Measurements from ENCODE around the gene CCNJL. TPM values are rescaled to one million over a fixed set of nuclear protein-coding genes. Genes with fewer than 3 reads are reported as not detected.

The CCNJL gene
- total RNA-seq, 4 donors from 2014 or later, result 0.44 to 1.5 (median 0.63) TPM; not detected in 1

- Histone ChIP-seq H3K4me3 (no peak overlapping the region), H3K9me3 (no peaks in the 10 kb centered on the region), H3K36me3 (no peaks in the 10 kb centered on the region), H3K4me1 (peaks cover 0 to 18% (median 1%) of the 10 kb centered on the region in 4 donors), H3K27ac (no peak overlapping the region), H3K27me3 (peaks cover 0 to 15% of the 10 kb centered on the region in 2 donors)
- no peak for TF ChIP-seq CTCF (IDR thresholded peaks at IDR 0.05)
- no peak for TF ChIP-seq POLR2A (IDR thresholded peaks at IDR 0.05)
- TF ChIP-seq EP300 (IDR thresholded peaks at IDR 0.05), result no peak
- DNase-seq (ENCODE audit: low spot score in 2 of 2), result no peak
- WGBS, 2 donors, result 93 to 98% methylated on average over 4 of the region's 4 CpGs
These were observed 1.6 kb downstream of the CCNJL start for GRCh38 chr5:160310552-160311295.

GRCh38 chr5:160310140-160310539 lies 2.2 kb downstream of the CCNJL start:
- WGBS, 2 donors, result 92 to 95% methylated on average over 4 of the region's 4 CpGs
- Histone ChIP-seq H3K4me1 (peaks cover 0 to 18% (median 1%) of the 10 kb centered on the region in 4 donors), H3K27me3 (peaks cover 0 to 15% of the 10 kb centered on the region in 2 donors), H3K27ac (no peak overlapping the region), H3K4me3 (no peak overlapping the region), H3K9me3 (no peaks in the 10 kb centered on the region), H3K36me3 (no peaks in the 10 kb centered on the region)
- TF ChIP-seq CTCF (IDR thresholded peaks at IDR 0.05) (no peak), POLR2A (IDR thresholded peaks at IDR 0.05) (no peak), EP300 (IDR thresholded peaks at IDR 0.05) (no peak)
- DNase-seq (ENCODE audit: low spot score in 2 of 2), result no peak

- H3K27me3 ChIP-seq, result peaks cover 0 to 10% of the 10 kb centered on the region in 2 donors
- DNase-seq (ENCODE audit: low spot score in 2 of 2), result no peak
- no peaks in the 10 kb centered on the region for H3K36me3 ChIP-seq
- TF ChIP-seq CTCF (IDR thresholded peaks at IDR 0.05) (no peak), POLR2A (IDR thresholded peaks at IDR 0.05) (no peak), EP300 (IDR thresholded peaks at IDR 0.05) (no peak)
- WGBS, 2 donors, result 89 to 96% methylated on average over 4 of the region's 4 CpGs
- H3K4me1 ChIP-seq, result peaks cover 0 to 6% (median 0%) of the 10 kb centered on the region in 4 donors
- H3K9me3 ChIP-seq, result no peaks in the 10 kb centered on the region
- H3K27ac ChIP-seq, result no peak overlapping the region
- H3K4me3 ChIP-seq, result no peak overlapping the region
These were observed 5.7 kb downstream of the CCNJL start for GRCh38 chr5:160306696-160307095.

GRCh38 chr5:160305319-160305718 lies 7.0 kb downstream of the CCNJL start:
- no peak overlapping the region for H3K27ac ChIP-seq
- H3K4me1 ChIP-seq, result no peaks in the 10 kb centered on the region
- H3K9me3 ChIP-seq, result no peaks in the 10 kb centered on the region
- TF ChIP-seq POLR2A (IDR thresholded peaks at IDR 0.05), result no peak
- no peak for TF ChIP-seq EP300 (IDR thresholded peaks at IDR 0.05)
- no peak for TF ChIP-seq CTCF (IDR thresholded peaks at IDR 0.05)
- H3K27me3 ChIP-seq, result no peaks in the 10 kb centered on the region
- H3K36me3 ChIP-seq, result no peaks in the 10 kb centered on the region
- DNase-seq (ENCODE audit: low spot score in 2 of 2), result no peak
- H3K4me3 ChIP-seq, result no peak overlapping the region
- WGBS, 2 donors, result 89 to 97% methylated on average over 10 of the region's 10 CpGs

GRCh38 chr5:160303690-160304089 lies 8.7 kb downstream of the CCNJL start:
- Histone ChIP-seq H3K4me3 (no peak overlapping the region), H3K27ac (no peak overlapping the region), H3K9me3 (no peaks in the 10 kb centered on the region), H3K27me3 (no peaks in the 10 kb centered on the region), H3K36me3 (no peaks in the 10 kb centered on the region), H3K4me1 (no peaks in the 10 kb centered on the region)
- TF ChIP-seq POLR2A (IDR thresholded peaks at IDR 0.05) (no peak), CTCF (IDR thresholded peaks at IDR 0.05) (no peak)
- no peak for DNase-seq (ENCODE audit: low spot score in 2 of 2)
- WGBS, 2 donors, result 71 to 72% methylated on average over 3 of the region's 3 CpGs
